Measurements from ENCODE around the gene VPS41. TPM values are rescaled to one million over a fixed set of nuclear protein-coding genes. Genes with fewer than 3 reads are reported as not detected.

The VPS41 gene
- total RNA-seq, 1 donor from 2014 or later, result 103 TPM

DNA sequence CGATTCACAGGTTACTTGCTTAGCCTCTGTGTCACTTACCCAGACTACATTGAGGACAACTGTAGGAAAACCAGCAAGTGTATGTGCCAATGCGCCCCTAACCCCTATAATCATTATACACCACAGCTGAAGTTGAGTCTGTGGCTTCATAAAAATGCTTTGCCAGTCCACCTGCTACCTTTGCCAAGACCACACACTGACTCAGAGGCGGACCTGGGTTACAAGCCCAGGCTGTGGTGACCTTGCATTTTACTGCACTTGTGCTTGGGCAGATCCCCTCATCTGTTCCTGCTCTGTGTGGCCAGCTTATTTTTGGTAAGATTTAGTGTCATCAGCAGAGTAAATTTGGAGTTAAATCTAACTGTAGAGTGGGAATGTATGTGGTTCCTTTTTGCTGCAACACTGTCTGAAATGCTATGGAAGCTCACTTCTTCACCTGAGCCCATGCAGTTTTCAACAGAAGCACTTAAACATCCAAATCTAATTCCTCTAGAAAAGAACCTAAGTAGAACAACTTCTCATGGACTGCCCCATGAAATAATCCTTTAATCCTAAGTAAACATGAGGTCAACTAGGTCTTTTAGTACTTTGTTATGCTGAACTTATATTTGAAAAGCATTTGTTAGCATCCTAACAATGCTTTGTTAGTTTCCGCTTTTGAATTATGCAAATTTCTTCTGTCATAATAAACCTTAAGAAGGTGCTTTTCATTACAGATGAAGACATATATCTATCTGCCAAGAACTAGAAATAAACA is 181.6 kb downstream of the VPS41 start:
- DNase-seq (ENCODE audit: low spot score), result no peak

DNA sequence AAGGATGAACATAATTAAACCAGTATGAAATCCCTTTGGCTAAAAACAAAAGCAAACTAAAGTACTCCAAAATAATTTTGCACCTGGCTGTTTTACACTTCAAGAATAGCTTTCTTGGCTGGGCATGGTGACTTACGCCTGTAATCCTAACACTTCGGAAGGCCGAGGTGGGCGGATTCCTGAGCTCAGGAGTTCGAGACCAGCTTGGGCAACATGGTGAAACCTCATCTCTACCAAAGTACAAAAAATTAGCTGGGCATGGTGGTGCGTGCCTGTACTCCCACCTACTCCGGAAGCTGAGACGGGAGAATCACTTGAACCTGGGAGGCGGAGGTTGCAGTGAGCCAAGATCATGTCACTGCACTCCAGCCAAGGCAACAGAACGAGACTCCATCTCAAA is 185.7 kb downstream of the VPS41 start:
- no peak for DNase-seq (ENCODE audit: low spot score)

DNA sequence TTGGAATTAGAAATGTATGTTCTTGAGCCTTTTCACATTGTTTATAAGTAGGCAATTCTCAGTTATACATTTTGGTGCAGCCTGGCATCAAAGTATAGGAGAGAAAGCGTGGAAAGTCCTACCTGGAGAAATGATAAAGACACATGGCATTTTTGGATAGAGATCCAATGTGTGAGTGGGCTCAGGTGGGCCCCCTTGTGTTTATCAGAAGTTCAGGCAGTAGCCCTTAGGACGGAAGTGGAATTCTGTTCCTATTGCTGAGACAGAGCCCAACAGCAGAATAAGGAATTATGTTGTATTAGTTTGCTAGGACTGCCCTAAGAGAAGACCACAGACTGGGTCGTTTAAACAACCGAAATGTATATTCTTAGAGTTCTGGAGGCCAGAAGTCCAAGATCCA is 192.6 kb downstream of the VPS41 start:
- DNase-seq (ENCODE audit: low spot score), result no peak

DNA sequence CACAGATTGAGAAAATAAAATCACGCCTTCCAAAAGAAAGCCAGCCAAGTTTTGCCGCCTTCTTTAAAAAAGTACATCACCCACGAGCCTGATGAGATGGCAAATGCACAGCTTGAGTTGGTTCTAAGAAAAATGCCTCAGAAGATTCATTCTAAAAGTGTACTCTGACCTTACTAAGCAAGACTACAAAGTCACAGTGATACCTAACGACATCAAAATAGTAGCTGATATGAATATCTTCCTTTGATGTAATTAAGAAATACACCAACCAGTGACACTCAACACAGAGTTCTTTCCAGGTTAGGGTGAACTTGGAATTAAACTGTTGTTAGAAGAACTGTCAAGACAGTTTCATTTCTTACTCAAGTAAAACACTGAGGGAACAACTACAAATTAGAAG is 199.9 kb downstream of the VPS41 start:
- DNase-seq (ENCODE audit: low spot score), result no peak

DNA sequence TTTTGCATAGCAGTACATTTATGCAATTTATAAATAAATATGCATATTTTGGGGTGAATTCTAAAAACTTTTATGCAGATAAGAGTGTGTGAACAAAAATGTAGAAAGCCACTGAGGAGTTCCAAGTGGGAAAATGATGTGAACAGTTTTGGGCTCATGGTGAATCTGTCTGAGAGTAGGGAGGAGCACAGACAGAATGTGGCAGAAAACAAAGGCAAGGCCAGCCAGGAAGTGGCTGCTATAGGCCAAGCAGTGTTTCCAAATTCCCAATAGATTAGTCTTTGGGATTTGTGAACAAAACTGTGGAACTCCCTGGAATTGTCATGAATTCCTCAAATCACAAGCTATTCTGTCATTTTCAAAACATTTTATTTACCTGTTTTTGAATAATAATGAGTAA is 204.2 kb downstream of the VPS41 start:
- no peak for DNase-seq (ENCODE audit: low spot score)

DNA sequence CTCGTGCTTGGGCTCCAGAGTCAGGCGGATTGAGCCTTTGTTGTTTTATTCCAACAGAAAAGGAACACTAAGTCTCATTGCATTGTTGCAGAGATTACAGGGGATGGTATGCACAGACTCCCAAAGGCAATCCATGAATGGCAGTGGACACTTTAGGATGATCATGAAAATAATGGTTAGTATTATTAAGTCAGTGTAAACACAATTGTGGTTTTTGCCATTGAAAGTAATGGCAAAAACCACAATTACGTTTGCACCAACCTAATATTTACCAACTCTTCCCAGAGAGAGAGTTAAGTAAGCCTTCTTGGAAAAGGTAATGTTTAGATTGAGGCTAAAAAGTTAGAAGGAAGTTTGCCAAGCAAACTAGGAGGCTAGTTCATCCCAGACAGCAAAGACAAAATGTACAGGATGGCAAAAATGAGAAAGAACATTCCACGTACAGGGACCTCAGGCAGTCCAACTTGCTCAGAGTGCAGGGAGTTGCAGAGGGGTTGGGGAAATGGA is 204.9 kb downstream of the VPS41 start:
- DNase-seq (ENCODE audit: low spot score), result no peak

DNA sequence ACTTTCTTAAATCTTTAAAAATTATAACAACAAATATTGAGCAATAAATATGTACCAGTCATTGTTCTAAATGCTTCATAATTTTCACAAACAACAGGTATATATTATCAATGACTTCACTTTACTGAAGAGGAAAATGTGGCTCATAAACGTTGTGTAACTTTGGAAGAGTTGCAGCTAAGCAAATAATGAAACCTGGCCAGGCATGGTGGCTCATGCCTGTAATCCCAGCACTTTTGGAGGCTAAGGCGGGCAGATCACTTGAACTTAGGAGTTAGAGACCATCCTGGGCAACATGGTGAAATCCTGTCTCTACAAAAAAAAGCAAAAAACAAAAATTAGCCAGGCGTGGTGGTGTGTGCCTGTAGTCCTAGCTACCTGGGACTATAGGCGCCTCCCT is 205.9 kb downstream of the VPS41 start:
- no peak for DNase-seq (ENCODE audit: low spot score)

DNA sequence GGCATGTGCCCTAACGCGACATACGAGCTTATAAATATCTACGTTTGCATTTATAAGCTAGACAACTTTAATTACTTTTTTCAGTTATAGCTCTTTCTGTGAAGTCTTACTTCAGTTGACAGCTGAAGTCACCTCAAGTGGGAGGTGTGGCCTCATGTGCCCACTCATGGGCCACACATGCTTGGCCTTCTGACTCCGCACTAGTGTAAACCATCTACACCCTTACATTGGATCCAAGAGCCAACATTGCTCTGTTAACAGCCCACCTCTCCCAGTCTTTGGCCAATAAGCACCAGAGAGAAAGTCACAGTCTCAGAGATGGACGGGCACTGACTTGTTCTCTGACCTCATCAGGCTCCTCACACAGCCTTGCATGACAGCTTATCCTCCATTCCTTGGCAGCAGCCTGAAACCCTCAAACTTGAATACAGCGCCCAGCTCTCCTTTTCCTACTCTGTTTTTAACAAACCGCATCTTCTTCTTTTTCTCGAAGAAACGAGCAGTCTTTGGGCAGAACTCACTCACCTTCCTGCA is 206.9 kb downstream of the VPS41 start:
- DNase-seq (ENCODE audit: low spot score), result no peak

DNA sequence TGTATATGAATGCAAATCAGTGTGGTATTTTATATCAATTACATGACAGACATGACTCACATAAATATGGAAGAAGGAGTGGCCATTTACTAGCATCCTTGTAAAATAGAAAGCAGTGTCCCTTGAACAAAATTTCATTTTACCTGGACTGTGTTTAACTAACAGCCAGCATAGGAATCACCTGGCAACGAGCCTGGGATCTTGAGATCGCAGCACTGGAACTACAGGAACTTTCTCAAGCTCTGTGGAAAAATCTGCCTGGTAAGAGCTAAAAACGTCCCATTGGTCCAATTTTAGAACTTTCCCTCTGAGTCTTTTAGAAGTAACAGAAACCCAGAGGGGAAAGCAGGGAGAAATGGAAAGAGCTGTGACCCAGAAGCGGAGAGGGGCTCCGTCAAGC is 208.9 kb downstream of the VPS41 start:
- DNase-seq (ENCODE audit: low spot score), result no peak

DNA sequence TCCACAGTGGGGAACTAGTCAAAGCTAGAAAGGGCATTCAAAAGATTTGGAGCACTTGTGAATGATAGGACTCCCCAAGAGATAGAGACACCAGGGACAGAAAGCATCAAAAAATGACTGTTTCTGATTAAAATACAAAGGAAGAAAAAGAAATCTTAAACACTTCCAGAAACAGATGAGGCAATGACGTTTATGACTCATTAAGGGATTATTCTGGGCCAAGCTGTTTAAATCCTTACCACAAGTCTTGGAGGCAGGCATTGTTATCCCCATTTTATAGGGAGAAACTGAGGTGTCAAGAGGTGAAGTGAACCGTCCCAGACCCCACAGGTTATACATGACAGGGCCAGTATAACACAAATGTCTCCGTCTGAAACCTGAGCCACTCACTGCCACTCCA is 209.5 kb downstream of the VPS41 start:
- no peak for DNase-seq (ENCODE audit: low spot score)

DNA sequence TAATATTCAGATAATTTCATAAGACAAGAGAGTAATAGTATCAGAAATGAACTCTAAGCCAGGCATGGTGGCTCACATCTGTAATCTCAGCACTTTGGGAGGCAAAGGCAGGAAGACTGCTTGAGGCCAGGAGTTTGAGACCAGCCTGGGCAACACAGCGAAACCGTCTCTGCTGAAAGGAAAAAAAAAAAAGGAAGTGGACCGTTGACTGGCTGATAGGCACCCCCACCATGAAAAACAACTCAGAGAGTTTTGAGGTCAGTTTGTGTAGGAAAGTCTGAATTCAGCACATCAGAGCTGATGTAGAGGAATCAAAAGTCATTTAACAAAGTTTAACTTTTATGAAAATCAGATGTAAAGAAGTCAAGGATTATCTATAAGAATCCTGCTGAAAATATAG is 214.7 kb downstream of the VPS41 start:
- no peak for DNase-seq (ENCODE audit: low spot score)

DNA sequence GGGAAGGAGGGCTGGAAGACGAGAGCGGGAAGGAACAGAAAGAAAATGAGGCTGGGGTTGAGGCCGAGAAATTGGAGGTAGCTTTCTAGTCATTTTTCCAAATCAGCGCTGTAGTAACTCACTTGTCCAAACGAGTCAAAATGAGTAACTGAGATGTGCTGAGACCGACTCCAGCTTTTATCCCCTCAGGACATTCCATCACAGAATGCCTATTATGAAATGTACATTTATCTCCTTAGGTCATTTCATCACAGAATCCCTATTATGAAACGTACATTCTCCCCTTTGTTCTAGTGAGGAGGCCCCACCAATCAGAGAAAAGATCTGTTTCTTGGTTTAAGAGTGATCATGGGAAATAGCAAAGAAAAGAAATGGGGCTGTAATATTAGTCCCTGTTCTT is 222.1 kb downstream of the VPS41 start:
- no peak for DNase-seq (ENCODE audit: low spot score)

DNA sequence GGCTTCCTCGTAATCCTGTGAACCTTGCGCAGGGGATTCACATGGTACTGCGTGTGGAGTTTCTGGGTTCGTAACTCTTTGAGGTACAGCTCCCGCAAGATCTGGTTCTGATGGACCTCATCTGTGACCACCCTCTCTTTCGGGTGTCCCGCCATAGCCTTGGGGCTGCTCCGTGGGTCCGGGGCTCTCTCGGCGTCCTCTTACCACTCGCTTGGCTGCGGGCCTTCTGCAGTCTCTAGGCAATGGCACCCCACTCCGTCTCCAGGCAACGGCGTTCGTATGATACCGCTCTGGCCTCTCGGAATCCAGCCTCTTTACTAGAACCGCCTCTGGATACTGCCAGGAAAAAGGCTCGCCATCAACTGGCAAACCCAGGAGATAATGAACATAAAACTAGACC is 223.1 kb downstream of the VPS41 start:
- no peak for DNase-seq (ENCODE audit: low spot score)

DNA sequence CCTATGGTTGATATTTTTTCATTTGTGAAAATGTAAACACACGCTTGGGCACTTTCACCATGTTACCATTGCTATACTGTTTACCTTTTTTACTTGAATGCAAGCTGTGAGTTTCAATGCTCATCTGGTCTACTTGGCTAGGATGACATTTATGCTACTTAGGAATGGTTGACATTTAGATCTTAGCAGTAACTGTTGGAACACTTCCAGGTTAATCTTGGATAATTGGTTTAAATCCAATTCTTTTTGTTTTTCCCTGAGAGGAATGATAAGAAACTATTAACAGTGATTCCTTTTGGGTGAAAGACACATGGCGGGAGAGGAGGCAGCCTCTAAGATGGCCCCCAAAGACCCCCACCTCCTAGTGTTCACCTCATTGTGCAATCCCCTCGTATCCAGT is 226.4 kb downstream of the VPS41 start:
- no peak for DNase-seq (ENCODE audit: low spot score)

DNA sequence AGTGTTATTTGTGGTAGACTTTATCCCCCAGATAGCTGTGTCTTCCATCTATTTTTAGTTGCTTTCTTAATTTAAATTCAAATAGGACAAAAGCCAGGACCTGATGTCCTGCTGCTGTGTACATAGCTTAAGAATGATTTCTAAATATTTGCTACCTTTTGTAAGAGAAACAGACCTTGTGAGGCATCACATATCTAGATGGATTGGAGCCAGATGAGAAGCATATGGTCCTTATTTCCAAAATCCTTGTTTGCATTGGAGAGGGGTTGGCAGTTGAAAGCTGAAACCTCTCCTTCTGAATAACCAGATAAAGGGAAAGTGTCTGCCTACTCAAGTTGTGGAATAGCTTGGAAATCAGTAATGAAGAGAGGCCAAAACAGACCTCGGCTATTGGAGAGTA is 227.1 kb downstream of the VPS41 start:
- DNase-seq (ENCODE audit: low spot score), result no peak

DNA sequence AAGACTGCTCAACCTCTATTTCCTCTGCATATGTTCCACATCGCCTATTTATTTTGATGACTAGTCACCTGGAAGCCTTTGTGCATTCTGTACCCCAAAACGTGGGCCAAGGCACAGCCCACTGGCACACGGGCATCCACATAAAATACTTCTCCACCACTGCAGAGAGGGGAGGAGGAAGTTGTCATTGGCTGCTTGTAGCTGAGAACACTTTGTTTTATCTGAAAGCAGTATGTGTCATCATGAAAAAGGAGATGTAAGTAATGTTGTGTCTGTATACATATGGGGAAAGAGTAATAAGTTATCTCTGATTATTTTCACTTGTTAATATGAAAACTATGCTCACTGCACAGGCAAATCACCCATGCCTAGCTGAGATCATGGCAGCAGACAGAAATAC is 229.6 kb downstream of the VPS41 start:
- DNase-seq (ENCODE audit: low spot score), result no peak

DNA sequence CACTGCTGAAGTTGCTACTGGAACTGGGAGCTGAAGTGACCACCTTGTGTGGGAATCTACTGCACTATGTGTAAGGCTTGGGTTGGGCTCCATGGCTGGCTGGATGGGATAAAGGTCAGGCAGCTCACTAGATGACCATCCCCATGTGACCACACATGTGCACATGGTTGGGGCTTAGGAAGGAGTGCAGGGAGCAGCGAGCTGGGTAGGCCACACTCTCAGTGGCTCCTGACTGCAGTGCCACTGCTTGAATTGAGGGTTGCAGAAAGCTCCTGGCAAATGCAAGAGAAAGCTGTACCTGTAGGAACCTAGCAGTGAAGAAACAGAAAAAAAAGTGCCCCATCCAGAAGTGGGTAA is 230.3 kb downstream of the VPS41 start:
- DNase-seq (ENCODE audit: low spot score), result no peak

DNA sequence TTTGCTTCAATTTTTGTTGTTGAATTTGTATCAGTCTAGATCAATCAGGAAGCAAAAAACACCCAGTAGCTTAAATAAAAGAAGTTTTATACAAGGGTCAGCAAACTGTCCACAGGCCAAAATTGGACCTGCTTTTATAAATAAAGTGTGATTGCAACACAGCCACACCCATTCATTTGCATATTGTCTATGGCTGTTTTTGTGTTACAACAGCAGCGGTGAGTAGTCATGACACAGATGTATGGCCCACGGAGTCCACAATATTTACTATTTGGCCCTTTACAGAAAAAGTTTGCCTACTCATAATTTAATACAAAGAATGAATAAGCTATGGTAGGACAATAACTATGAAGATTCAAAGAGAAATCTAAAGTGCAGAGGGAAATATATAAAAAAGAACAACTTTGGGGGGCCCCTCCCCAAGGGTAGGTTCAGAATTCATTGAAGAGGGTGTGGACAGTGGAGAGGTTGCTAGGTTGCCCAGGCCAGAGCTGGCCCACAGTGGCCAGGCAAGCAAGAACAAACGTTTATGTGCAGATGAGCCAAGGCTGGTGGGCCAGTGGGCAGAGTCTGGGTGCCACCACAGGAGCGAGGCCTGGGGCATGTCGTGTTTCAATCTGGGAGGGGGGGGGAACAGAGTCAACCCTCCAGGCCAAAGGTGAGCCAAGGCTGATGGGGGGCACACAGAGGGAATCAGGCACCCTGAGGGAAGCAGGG is 230.9 kb downstream of the VPS41 start:
- no peak for DNase-seq (ENCODE audit: low spot score)

DNA sequence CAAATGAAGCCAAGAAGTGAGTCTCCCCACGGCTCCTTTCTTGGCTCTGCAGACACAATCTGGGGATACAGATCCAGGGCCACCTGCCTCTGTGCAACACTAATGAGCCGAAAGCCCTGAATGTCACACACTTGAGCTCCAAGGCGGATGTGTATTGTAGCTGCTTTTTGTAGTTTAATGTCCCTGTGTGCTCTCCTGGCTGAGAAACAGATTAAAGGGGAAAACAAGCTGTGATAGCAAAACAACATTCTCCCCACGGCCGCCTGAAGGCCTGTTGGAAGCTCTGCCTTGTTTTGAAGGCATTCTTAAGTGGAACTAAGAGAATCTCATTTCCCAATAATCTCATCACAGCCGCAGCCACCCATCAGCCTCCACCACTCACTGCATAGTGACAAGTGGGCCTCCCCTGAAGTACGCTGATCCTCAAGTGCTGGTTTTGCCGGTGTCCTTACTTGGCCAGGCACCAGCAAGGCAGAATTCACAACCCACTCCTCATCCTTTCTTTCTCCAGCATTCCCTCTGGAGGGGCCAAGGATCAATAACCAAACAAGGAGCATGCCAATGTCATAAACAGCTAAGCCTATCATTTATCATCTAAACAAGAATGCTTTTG is 233.4 kb downstream of the VPS41 start:
- DNase-seq (ENCODE audit: low spot score), result no peak

DNA sequence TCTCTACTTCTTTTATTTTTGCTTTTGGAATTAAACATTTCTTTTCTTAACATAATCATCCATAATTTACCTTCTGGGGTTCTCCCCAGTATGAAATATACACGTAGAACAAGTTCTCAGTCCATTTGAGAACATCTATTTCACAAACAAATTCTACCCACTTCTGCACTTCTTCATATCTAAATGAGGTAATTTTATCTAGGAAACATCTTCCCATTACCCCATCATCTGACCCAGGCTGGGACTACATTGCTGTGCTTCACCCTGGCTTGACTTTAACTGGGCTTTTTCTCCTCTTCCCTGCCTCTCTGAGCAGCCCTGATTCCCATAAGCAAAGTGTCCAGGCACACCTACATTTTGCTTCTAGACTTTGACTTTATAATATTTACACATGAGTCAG is 234.5 kb downstream of the VPS41 start:
- no peak for DNase-seq (ENCODE audit: low spot score)

DNA sequence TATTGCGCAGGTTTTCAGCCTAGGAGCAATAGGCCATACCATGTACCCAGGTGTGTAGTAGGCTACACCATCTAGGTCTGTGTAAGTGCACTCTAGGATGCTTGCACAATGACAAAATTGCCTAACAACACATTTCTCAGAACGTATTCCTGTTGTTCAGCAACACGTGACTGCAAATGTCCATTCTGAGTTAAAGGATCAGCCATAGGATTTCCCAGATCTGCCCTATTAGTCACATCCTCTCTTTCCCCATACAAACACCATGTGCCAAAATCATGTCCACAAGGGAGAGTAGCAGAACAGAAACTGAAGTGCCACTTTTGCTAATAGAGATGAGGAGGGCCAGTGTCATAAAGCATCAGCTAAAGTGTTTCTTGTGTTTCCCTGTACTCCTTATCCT is 235.2 kb downstream of the VPS41 start:
- no peak for DNase-seq (ENCODE audit: low spot score)

All from mucosa of gallbladder (tissue), 1 donor.